SHP77 (cell line): ENCODE results near the gene ERICH6.

Experiments used
- DNase-seq, 2 experiments: peaks; one replicate each; lab custom pipeline; 2025; lab: John Stamatoyannopoulos, UW

ERICH6 gene

DNA sequence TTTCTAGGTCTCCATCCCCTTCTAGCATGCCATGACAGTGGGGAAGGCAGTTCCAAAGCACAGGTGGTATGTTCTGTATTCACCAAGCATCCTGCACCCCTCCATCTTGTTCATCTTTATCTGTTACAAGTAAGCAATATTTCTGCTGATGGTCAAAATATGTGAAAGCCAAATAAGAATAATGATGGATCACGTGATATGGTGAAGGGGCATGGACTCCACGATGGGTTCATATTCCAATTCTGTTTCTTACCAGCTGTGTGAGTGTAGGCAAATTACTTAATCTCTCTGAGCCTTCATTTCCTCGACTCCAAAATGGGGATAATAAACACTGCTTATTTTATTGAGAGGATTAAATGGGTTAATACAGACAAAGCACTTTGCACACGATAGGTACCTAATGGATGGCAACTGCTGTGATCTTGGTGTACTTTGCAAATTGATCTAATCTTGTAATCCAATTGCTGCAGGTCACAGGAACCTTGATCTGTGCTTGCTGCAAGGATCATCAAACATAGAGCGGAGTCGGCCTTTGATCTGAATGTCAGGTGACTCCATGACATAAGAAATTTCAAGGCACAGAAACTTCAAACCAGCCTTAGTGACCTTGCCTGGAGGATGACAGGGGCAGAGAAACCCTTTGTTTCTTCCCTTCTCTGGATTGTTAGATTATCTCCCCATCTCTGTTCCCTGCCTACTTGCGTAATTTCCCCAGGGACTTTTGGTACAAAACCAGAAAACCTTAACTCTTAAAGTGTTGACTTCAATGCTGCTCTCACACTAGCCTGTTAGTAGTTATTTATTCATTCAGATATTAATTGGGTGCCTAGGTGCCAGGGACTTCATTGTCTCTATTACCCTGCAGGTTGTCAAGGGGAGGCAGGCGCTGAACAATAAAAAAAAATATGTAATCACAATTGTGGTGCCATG, 33.4 kb upstream of the ERICH6 start:
- DNase-seq = no peak

DNA sequence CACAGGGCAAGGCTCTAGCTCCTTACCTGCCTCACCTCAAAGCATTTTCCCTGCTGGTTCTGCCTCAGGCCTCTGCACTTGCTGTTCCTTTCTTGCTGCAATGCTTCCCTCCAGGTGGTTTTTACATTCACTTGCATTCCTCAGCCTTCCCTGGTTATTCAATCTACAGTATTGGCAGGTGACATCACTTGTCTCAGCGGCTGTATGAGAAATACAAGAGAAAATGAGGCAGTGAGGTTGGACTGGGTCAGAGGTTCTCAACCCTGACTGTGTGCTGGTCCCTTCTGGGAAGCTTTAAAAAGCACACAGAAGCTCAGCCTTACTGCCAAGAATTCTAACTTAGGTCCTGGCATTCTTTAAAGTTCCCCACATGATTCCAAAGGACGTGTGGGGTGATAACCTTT, 32.6 kb upstream of the ERICH6 start:
- no peak for DNase-seq

GRCh38 chr3:150734795-150735119, 31.0 kb upstream of the ERICH6 start:
- no peak for DNase-seq

DNA sequence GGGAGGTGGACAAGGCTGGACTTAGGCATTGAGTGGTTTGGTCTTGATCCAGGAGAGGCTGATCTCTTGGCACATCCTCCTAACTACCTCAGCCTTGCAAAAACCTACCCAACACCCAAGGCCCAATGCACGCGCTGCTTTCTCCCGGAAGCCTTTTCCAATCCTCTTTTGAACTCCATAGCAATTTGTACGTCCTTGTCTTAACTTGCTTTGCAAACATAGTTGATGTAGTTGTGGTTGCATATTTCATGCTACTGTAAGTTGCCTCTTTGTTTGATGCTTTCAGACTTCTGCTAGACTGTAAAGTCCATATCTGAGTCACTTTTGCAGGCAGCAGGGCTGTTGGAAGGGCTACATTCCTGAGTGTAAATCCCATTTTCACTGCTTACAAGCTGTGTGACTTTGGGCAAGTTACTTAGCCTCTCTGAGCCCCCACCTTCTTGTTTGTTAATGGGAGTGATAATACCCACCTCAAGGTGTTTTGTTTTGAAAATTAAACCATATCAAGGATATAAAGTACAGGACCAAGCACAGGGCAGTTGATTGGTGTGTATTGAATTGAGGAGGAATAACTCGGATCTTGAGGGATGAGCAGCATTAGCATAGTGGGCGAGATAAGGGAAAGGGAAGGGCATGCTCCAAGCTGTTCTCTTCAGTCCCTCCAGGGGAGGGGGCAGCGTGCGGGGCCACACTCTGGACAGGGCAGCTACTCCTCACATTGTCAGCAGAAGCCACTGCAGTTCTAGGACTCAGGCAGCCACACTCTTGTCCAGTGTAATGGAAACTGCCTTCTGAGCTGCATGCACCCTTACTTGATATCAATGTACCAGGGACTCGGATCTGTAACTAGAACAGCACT, 30.4 kb upstream of the ERICH6 start:
- no peak for DNase-seq

DNA sequence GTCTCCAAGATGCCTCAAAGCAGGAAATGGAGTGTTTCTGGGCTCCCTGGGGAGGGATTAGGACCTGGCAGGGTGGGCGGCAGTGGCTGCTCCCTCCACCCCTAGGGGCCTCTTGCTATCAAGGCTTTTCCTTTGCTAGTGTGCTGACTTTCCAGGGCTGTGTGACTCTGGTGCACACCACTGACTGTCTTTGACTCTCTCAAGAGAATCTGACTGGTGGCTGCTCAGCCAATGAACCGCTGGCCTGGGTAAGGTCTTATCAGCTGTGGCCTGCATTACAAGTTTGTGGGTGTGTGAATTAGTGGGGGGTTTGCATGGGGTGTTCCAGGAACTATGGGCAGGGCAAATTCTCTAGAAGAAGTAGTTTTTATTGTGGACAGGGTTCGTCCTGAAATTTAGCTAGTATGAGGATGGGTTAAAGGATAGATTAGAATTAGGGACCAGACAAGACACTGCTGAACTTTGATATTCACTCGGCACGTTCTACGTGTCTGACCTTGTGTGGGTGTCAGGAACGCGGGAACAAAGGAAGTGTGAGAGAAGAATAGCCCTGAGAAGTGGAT, 29.7 kb upstream of the ERICH6 start:
- no peak for DNase-seq

DNA sequence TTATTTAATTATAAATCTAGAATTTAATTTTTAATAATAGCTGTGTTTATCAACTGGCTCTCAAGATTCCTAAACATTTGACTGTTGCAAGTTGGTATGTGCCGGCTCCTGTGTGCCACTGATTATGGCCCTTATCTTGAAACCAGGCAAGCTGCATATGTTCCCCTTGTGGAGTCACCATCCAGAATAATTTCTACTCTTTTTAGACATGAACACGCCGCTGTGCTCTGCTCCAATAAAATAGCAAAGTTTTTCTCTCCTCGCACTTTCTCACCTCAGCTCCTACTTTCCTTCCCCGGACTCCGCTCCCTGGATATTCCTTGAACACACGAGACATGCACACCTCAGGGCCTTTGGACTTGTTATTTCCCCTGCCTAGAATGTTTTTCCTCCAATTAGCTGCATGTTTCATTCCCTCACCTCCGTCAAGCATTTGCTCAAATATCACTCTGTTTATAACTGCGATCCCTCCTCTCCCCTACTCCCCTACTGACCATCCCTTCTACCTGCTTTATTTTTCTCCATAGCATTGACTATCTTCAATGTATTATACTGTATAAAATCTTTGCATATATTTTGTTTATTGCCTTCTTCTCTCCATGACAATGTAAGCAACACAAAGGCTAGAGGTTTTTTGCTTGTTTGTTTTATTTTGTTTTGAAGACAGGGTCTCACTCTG, 26.1 kb upstream of the ERICH6 start:
- no peak for DNase-seq

DNA sequence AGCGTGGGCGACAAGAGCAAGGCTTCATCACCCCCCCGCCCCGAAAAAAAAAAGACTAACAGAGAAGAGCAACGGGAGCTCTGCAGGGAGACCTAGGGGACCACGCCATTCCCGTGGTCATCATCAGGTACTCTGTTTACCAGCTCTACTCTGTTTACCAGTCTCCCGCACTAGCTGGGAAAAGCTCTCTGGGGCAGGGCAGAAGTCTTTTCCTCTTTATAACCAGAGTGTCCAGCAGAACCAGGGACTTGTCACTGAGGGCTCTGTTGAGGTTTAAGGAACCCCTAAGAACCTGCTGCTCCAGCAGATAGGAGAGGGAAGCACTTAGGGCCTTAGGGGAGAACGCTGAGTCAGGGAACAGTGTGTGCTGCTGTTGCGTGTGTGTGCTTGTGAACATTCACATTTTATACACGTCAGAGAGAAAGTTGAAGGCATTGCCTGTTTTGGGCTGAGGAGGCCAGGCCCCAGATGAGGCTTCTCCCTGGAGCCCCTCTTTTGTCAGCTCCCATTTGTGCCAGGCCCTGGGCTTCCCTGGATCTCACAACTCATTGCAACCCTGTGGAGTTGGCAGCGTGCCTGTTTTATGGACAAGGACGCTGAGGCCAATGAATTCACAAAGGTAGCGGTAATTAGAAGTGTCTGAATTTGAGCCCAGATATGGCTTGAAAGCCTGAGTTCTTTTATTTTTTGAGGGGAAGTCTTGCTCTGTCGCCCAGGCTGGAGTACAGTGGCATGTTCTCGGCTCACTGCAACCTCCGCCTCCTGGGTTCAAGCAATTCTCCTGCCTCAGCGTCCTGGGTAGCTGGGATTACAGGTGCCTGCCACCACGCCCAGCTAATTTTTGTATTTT, 24.2 kb upstream of the ERICH6 start:
- no peak for DNase-seq

- no peak for DNase-seq
Measured at GRCh38 chr3:150725548-150725947, 21.8 kb upstream of the ERICH6 start.

DNA sequence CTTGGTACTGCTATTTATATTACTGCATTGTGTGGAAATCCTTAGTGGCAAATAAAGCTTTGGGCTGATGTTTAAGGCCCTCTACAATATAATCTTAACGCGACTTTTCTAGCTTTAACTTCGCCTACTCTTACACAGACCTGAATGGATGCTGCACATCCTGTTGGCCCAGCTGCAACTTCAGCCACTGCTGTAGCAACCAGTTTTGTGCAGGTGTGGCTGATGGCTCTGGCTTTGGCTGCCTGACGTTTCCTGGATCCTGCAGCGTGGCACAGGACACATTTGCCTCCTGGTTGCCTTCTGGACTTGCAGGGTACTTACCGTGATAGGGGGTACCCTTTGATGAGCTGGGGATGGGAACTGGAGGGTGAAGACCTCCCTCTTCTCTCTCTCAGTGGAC, 20.2 kb upstream of the ERICH6 start:
- no peak for DNase-seq

DNA sequence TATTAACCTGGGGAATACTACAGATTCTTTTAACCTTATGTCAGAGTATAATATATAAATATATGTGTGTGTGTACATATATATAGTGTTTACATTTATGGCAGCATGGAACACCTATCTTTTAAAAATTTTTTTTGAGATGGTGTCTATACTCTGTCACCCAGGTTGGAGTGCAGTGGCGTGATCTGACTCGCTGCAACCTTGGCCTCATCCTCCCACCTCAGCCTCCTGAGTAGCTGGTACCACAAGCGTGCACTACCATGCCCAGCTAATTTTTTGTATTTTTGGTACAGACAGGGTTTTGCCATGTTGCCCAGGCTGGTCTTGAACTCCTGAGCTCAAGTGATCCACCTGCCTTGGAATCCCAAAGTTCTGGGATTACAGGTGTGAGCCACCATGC, 18.5 kb upstream of the ERICH6 start:
- no peak for DNase-seq

DNA sequence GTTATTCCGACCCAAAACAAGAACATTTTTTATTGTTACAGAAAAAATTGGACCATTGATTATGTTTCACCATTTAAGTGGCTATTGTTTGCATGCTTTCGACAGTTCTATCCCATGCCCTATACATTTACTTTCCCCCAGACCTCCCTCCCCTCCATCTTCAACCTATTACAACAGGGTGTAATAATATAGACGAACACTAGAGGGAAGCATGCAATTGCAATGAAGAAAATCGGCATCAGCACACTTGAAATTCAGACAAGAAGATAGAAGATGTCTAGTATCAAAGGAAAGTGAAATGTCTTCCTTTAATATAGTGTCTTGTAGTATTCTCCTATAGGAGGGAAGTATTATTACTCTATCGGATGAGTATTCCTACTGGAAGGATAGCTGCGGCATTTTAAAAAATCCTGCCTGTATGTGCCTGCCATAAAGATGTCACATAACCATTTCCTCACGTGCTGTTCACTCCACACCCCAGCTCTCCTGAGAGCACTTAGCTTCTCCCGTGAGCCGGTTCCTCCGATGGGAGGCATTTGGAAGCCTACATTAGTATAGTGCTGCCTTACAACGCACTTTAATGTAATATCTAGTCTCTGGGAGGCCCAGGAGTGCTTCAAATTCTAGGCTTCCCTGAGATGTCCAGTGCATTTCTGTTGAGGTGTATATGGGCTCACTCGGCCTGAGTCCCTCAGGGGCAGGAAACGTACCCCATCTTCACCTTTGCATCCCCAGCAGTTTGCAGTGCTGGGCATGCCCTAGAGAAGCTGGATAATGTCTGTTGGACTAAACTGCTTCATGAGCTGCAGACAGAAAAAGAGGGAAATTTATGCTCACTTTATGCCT, 17.8 kb upstream of the ERICH6 start:
- peak; percentile 47 for DNase-seq

GRCh38 chr3:150720444-150720843, 16.7 kb upstream of the ERICH6 start:
- no peak for DNase-seq

GRCh38 chr3:150710097-150710496, 6.4 kb upstream of the ERICH6 start:
- no peak for DNase-seq

GRCh38 chr3:150703299-150703755, 393 bp downstream of the ERICH6 start:
- DNase-seq = no peak

GRCh38 chr3:150699068-150699639, 4.6 kb downstream of the ERICH6 start:
- DNase-seq = no peak

GRCh38 chr3:150697646-150698045, 6.1 kb downstream of the ERICH6 start:
- no peak for DNase-seq

DNA sequence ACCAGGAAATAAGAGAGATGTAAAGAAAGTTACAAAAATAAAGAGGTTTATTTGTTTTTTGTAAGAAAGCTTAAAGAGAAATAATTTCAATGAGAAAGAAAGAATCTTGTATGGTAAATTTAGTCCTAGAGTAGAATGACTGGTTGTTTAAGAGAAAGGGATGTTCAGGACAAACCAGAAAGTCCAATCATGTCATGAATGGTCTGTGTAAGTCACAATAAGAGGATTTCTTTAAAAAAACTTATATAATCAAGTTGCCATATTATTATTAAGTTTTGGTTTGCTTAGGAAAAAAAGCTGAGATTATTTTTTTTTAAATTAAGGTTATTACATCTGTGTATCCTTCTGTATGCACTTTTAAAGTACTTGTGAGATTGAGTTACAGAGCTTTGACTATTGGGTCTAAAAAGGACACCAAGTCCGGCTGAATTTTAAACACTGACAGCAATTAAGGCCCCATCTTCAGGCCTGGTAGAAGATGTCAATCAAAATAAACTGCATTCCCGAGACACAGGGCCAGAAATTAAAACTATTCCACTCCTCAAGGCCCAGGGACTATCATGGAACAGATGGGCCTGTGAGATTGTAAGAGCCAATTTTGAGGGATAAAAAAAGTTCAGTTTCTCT, 12.2 kb downstream of the ERICH6 start:
- DNase-seq = no peak

DNA sequence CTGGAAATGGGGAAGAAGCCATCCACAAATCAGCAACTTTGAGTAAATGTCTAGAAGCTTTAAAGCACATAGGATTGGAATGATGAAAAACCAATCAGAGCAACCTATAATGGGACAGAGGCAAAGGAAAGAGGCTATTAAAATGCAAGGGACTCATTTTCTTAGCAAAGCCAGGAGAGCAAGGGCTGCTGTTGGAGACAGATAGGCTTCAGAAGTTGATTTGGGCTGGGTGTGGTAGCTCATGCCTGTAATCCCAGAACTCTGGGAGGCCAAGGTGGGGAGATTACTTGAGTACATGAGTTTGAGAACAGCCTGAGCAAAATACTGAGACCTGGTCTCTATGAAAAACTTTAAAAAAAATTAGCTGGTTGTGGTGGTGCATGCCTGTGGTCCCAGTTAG, 16.1 kb downstream of the ERICH6 start:
- DNase-seq = no peak

DNA sequence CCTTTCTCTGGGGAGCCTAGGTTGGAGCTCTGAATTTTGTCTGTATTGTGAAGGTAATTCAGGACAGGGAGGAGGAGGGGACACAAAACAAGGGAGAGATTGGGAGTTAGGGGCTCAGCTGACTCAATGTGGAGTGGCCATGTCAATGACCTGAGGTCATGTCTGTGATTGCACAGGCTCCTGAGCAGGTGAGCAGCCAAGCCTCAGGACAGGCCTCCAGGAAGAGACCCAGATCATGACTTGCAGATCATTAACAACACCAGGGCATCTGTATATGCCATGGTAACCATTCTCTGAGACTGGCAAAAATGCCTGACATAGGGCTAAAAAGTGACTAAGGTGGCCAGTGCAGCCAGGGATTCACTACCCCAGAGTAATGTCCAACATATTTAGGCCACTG, 20.9 kb downstream of the ERICH6 start:
- DNase-seq = no peak
